NCI-H2196 (cell line): ENCODE data around the gene BHLHE23.

ENCODE experiments used
- DNase-seq: peaks from one replicate; lab custom pipeline; 2025; ENCODE audit not compliant: unreplicated experiment; lab: John Stamatoyannopoulos, UW

BHLHE23 gene

GRCh38 chr20:63009988-63010769 is 3.4 kb upstream of the BHLHE23 start:
- DNase-seq: peak; percentile 63

GRCh38 chr20:63009045-63009961 is 2.5 kb upstream of the BHLHE23 start:
- peak; percentile 84 for DNase-seq

GRCh38 chr20:63008541-63009044 is 1.8 kb upstream of the BHLHE23 start:
- DNase-seq: no peak

- DNase-seq: no peak
These were observed 1.1 kb upstream of the BHLHE23 start for GRCh38 chr20:63007646-63008488.

GRCh38 chr20:63007360-63007645 is 539 bp upstream of the BHLHE23 start:
- no peak for DNase-seq

GRCh38 chr20:63005862-63006539 is 763 bp downstream of the BHLHE23 start:
- peak; percentile 38 for DNase-seq

- DNase-seq: no peak
These were observed 1.4 kb downstream of the BHLHE23 start for GRCh38 chr20:63005365-63005861.

- DNase-seq: no peak
These were observed 2.0 kb downstream of the BHLHE23 start for GRCh38 chr20:63004607-63005364.

- no peak for DNase-seq
These were observed 3.2 kb downstream of the BHLHE23 start for GRCh38 chr20:63003546-63003945.

GRCh38 chr20:63002511-63002910 is 4.3 kb downstream of the BHLHE23 start:
- no peak for DNase-seq

GRCh38 chr20:63000958-63001357 is 5.8 kb downstream of the BHLHE23 start:
- no peak for DNase-seq

GRCh38 chr20:63000036-63000435 is 6.7 kb downstream of the BHLHE23 start:
- DNase-seq: no peak

- DNase-seq: no peak
These were observed 7.2 kb downstream of the BHLHE23 start for GRCh38 chr20:62999580-62999979.

- no peak for DNase-seq
These were observed 8.3 kb downstream of the BHLHE23 start for GRCh38 chr20:62998449-62998848.

GRCh38 chr20:62997417-62998035 is 9.2 kb downstream of the BHLHE23 start:
- DNase-seq: no peak

- DNase-seq: no peak
These were observed 10.2 kb downstream of the BHLHE23 start for GRCh38 chr20:62996596-62996982.

- DNase-seq: no peak
These were observed 10.7 kb downstream of the BHLHE23 start for GRCh38 chr20:62995898-62996595.

GRCh38 chr20:62995481-62995880 is 11.3 kb downstream of the BHLHE23 start:
- DNase-seq: no peak

- DNase-seq: no peak
These were observed 11.9 kb downstream of the BHLHE23 start for GRCh38 chr20:62994869-62995281.
